Measurements from ENCODE around the gene COL4A1.

The COL4A1 gene

GRCh38 chr13:110349239-110349638 is 42.3 kb upstream of the COL4A1 start:
- Histone ChIP-seq H3K27ac (ENCODE audit: low read depth, low read length) (peak overlapping the region; percentile 93; the same call in 1 of the 2 replicates), H3K36me3 (ENCODE audit: insufficient read depth, low read length) (0 out of 2 replicates have a peak, but pooled peaks cover 4% of the 10 kb centered on the region), H3K79me2 (ENCODE audit: control insufficient read depth, insufficient read depth, low read length, unreplicated experiment) (peaks cover 55% of the 10 kb centered on the region), H2AFZ (ENCODE audit: low read length, unreplicated experiment) (no peak overlapping the region), H3K4me3 (ENCODE audit: low read depth, low read length) (no peak overlapping the region), H3K4me1 (ENCODE audit: control insufficient read depth, insufficient read depth, low read length, unreplicated experiment) (peaks cover 36% of the 10 kb centered on the region), H3K27me3 (ENCODE audit: insufficient read depth, low read length) (no peaks in the 10 kb centered on the region)

GRCh38 chr13:110348309-110349105 is 41.5 kb upstream of the COL4A1 start:
- H3K4me1 ChIP-seq (ENCODE audit: control insufficient read depth, insufficient read depth, low read length, unreplicated experiment): peaks cover 36% of the 10 kb centered on the region
- H3K36me3 ChIP-seq (ENCODE audit: insufficient read depth, low read length): 0 out of 2 replicates have a peak, but pooled peaks cover 4% of the 10 kb centered on the region
- no peak overlapping the region for H2AFZ ChIP-seq (ENCODE audit: low read length, unreplicated experiment)
- H3K4me3 ChIP-seq (ENCODE audit: low read depth, low read length): peak overlapping the region; percentile 41; the same call in 1 of the 2 replicates
- no peaks in the 10 kb centered on the region for H3K27me3 ChIP-seq (ENCODE audit: insufficient read depth, low read length)
- H3K79me2 ChIP-seq (ENCODE audit: control insufficient read depth, insufficient read depth, low read length, unreplicated experiment): peaks cover 48% of the 10 kb centered on the region
- H3K27ac ChIP-seq (ENCODE audit: low read depth, low read length): peak overlapping the region; percentile 93

GRCh38 chr13:110347535-110348308 is 40.8 kb upstream of the COL4A1 start:
- H3K36me3 ChIP-seq (ENCODE audit: insufficient read depth, low read length): 0 out of 2 replicates have a peak, but pooled peaks cover 4% of the 10 kb centered on the region
- H3K4me3 ChIP-seq (ENCODE audit: low read depth, low read length): peak overlapping the region; percentile 55
- H3K27me3 ChIP-seq (ENCODE audit: insufficient read depth, low read length): no peaks in the 10 kb centered on the region
- peaks cover 44% of the 10 kb centered on the region for H3K79me2 ChIP-seq (ENCODE audit: control insufficient read depth, insufficient read depth, low read length, unreplicated experiment)
- peak overlapping the region; percentile 93 for H3K27ac ChIP-seq (ENCODE audit: low read depth, low read length)
- peaks cover 36% of the 10 kb centered on the region for H3K4me1 ChIP-seq (ENCODE audit: control insufficient read depth, insufficient read depth, low read length, unreplicated experiment)
- H2AFZ ChIP-seq (ENCODE audit: low read length, unreplicated experiment): no peak overlapping the region

GRCh38 chr13:110347088-110347487 is 40.1 kb upstream of the COL4A1 start:
- no peaks in the 10 kb centered on the region for H3K27me3 ChIP-seq (ENCODE audit: insufficient read depth, low read length)
- no peak overlapping the region for H2AFZ ChIP-seq (ENCODE audit: low read length, unreplicated experiment)
- H3K27ac ChIP-seq (ENCODE audit: low read depth, low read length): peak overlapping the region; percentile 93
- peaks cover 36% of the 10 kb centered on the region for H3K4me1 ChIP-seq (ENCODE audit: control insufficient read depth, insufficient read depth, low read length, unreplicated experiment)
- peaks cover 38% of the 10 kb centered on the region for H3K79me2 ChIP-seq (ENCODE audit: control insufficient read depth, insufficient read depth, low read length, unreplicated experiment)
- H3K36me3 ChIP-seq (ENCODE audit: insufficient read depth, low read length): 0 out of 2 replicates have a peak, but pooled peaks cover 4% of the 10 kb centered on the region
- no peak overlapping the region; the same call in 1 of the 2 replicates for H3K4me3 ChIP-seq (ENCODE audit: low read depth, low read length)

- Histone ChIP-seq H3K4me3 (ENCODE audit: low read depth, low read length) (no peak overlapping the region), H3K36me3 (ENCODE audit: insufficient read depth, low read length) (0 out of 2 replicates have a peak, but pooled peaks cover 4% of the 10 kb centered on the region), H3K27me3 (ENCODE audit: insufficient read depth, low read length) (no peaks in the 10 kb centered on the region), H2AFZ (ENCODE audit: low read length, unreplicated experiment) (no peak overlapping the region), H3K4me1 (ENCODE audit: control insufficient read depth, insufficient read depth, low read length, unreplicated experiment) (peaks cover 36% of the 10 kb centered on the region), H3K79me2 (ENCODE audit: control insufficient read depth, insufficient read depth, low read length, unreplicated experiment) (peaks cover 35% of the 10 kb centered on the region), H3K27ac (ENCODE audit: low read depth, low read length) (peak overlapping the region; percentile 93)
Observed at GRCh38 chr13:110346661-110347067, 39.7 kb upstream of the COL4A1 start.

- H3K4me3 ChIP-seq (ENCODE audit: low read depth, low read length): no peak overlapping the region
- no peak overlapping the region for H2AFZ ChIP-seq (ENCODE audit: low read length, unreplicated experiment)
- peak overlapping the region; percentile 93; the same call in 1 of the 2 replicates for H3K27ac ChIP-seq (ENCODE audit: low read depth, low read length)
- H3K79me2 ChIP-seq (ENCODE audit: control insufficient read depth, insufficient read depth, low read length, unreplicated experiment): peaks cover 31% of the 10 kb centered on the region
- 0 out of 2 replicates have a peak, but pooled peaks cover 4% of the 10 kb centered on the region for H3K36me3 ChIP-seq (ENCODE audit: insufficient read depth, low read length)
- H3K4me1 ChIP-seq (ENCODE audit: control insufficient read depth, insufficient read depth, low read length, unreplicated experiment): peaks cover 45% of the 10 kb centered on the region
- no peaks in the 10 kb centered on the region for H3K27me3 ChIP-seq (ENCODE audit: insufficient read depth, low read length)
Observed at GRCh38 chr13:110345701-110346100, 38.7 kb upstream of the COL4A1 start.

- no peak overlapping the region for H2AFZ ChIP-seq (ENCODE audit: low read length, unreplicated experiment)
Observed at GRCh38 chr13:110345266-110345665, 38.3 kb upstream of the COL4A1 start.

GRCh38 chr13:110344320-110344719 is 37.4 kb upstream of the COL4A1 start:
- H3K4me1 ChIP-seq (ENCODE audit: control insufficient read depth, insufficient read depth, low read length, unreplicated experiment): peaks cover 46% of the 10 kb centered on the region
- H3K79me2 ChIP-seq (ENCODE audit: control insufficient read depth, insufficient read depth, low read length, unreplicated experiment): peaks cover 24% of the 10 kb centered on the region
- no peak overlapping the region for H3K27ac ChIP-seq (ENCODE audit: low read depth, low read length)
- H3K27me3 ChIP-seq (ENCODE audit: insufficient read depth, low read length): no peaks in the 10 kb centered on the region
- H3K4me3 ChIP-seq (ENCODE audit: low read depth, low read length): no peak overlapping the region
- no peak overlapping the region for H2AFZ ChIP-seq (ENCODE audit: low read length, unreplicated experiment)
- H3K36me3 ChIP-seq (ENCODE audit: insufficient read depth, low read length): peaks cover 2% of the 10 kb centered on the region; the same call in 1 of the 2 replicates

More at GRCh38 chr13:110345266-110345665, 38.3 kb upstream of the COL4A1 start:
- Histone ChIP-seq H3K27ac (ENCODE audit: low read depth, low read length) (no peak overlapping the region), H3K79me2 (ENCODE audit: control insufficient read depth, insufficient read depth, low read length, unreplicated experiment) (peaks cover 26% of the 10 kb centered on the region), H3K27me3 (ENCODE audit: insufficient read depth, low read length) (no peaks in the 10 kb centered on the region), H3K36me3 (ENCODE audit: insufficient read depth, low read length) (0 out of 2 replicates have a peak, but pooled peaks cover 4% of the 10 kb centered on the region), H3K4me3 (ENCODE audit: low read depth, low read length) (no peak overlapping the region), H3K4me1 (ENCODE audit: control insufficient read depth, insufficient read depth, low read length, unreplicated experiment) (peaks cover 45% of the 10 kb centered on the region)

GRCh38 chr13:110343241-110343865 is 36.4 kb upstream of the COL4A1 start:
- Histone ChIP-seq H3K36me3 (ENCODE audit: insufficient read depth, low read length) (no peaks in the 10 kb centered on the region; the same call in 1 of the 2 replicates), H2AFZ (ENCODE audit: low read length, unreplicated experiment) (no peak overlapping the region), H3K79me2 (ENCODE audit: control insufficient read depth, insufficient read depth, low read length, unreplicated experiment) (peaks cover 25% of the 10 kb centered on the region), H3K27ac (ENCODE audit: low read depth, low read length) (no peak overlapping the region), H3K4me3 (ENCODE audit: low read depth, low read length) (no peak overlapping the region), H3K4me1 (ENCODE audit: control insufficient read depth, insufficient read depth, low read length, unreplicated experiment) (peaks cover 36% of the 10 kb centered on the region), H3K27me3 (ENCODE audit: insufficient read depth, low read length) (no peaks in the 10 kb centered on the region)

GRCh38 chr13:110342474-110342873 is 35.5 kb upstream of the COL4A1 start:
- Histone ChIP-seq H3K27ac (ENCODE audit: low read depth, low read length) (no peak overlapping the region), H3K27me3 (ENCODE audit: insufficient read depth, low read length) (no peaks in the 10 kb centered on the region), H3K4me3 (ENCODE audit: low read depth, low read length) (no peak overlapping the region), H3K79me2 (ENCODE audit: control insufficient read depth, insufficient read depth, low read length, unreplicated experiment) (peaks cover 27% of the 10 kb centered on the region), H3K4me1 (ENCODE audit: control insufficient read depth, insufficient read depth, low read length, unreplicated experiment) (peaks cover 30% of the 10 kb centered on the region), H2AFZ (ENCODE audit: low read length, unreplicated experiment) (no peak overlapping the region), H3K36me3 (ENCODE audit: insufficient read depth, low read length) (no peaks in the 10 kb centered on the region; the same call in 1 of the 2 replicates)

All from ACC112 (cell line).